HG03095 (cell line): ENCODE data around the gene COPS6.
A peak's percentile ranks its signal among the peaks of the same experiment; 100 is the strongest.

Experiments used
- ATAC-seq: cut with Tn5 transposase; IDR thresholded peaks from one replicate; pipeline ENCODE4 v1.9.1; 2021; ENCODE audit warnings: moderate library complexity; ENCODE audit not compliant: unreplicated experiment

Gene COPS6

GRCh38 chr7:100101016-100101862 lies 12.5 kb downstream of the COPS6 start, which contains the start of the genes AP4M1 and MCM7:
Gene AP4M1, plus strand, starts transcription at chr7:100101643. Its CDS starts 72 bp downstream, at chr7:100101715.
Gene MCM7, minus strand, starts transcription at chr7:100101397. Its CDS starts 103 bp downstream, at chr7:100101294.
- ATAC-seq = peak; percentile 76

GRCh38 chr7:100102950-100103840 lies 14.4 kb downstream of the COPS6 start:
- ATAC-seq = no peak

GRCh38 chr7:100105534-100105933 lies 16.8 kb downstream of the COPS6 start:
- no peak for ATAC-seq

GRCh38 chr7:100106633-100107032 lies 17.9 kb downstream of the COPS6 start:
- ATAC-seq = no peak

- ATAC-seq = no peak
Measured at GRCh38 chr7:100107125-100107737, 18.5 kb downstream of the COPS6 start.

- ATAC-seq = no peak
Measured at GRCh38 chr7:100107890-100108289, 19.1 kb downstream of the COPS6 start.

- no peak for ATAC-seq
Measured at GRCh38 chr7:100109521-100110163, 20.9 kb downstream of the COPS6 start.

- no peak for ATAC-seq
Measured at GRCh38 chr7:100111156-100111555, 22.4 kb downstream of the COPS6 start.

- ATAC-seq = no peak
Measured at GRCh38 chr7:100111914-100112313, 23.1 kb downstream of the COPS6 start.

- ATAC-seq = no peak
Measured at GRCh38 chr7:100115026-100115425, 26.3 kb downstream of the COPS6 start.

- no peak for ATAC-seq
Measured at GRCh38 chr7:100118388-100119071, 29.8 kb downstream of the COPS6 start.

GRCh38 chr7:100119072-100119969 lies 30.6 kb downstream of the COPS6 start, which contains the start of the genes CNPY4 and TAF6:
Gene CNPY4, plus strand, starts transcription at chr7:100119634. Its CDS starts 111 bp downstream, at chr7:100119745.
Gene TAF6, minus strand, starts transcription at chr7:100119358. Its CDS starts 5,149 bp downstream, at chr7:100114209.
- ATAC-seq = peak; percentile 63

GRCh38 chr7:100119970-100120732 lies 31.4 kb downstream of the COPS6 start:
- peak; percentile 26 for ATAC-seq

GRCh38 chr7:100120733-100121036 lies 31.9 kb downstream of the COPS6 start:
- ATAC-seq = no peak

GRCh38 chr7:100122067-100122466 lies 33.3 kb downstream of the COPS6 start:
- ATAC-seq = no peak

GRCh38 chr7:100122568-100122967 lies 33.8 kb downstream of the COPS6 start:
- no peak for ATAC-seq

- no peak for ATAC-seq
Measured at GRCh38 chr7:100124301-100125230, 35.8 kb downstream of the COPS6 start.
